Stimulated activated CD8-positive, alpha-beta memory T cell treated with anti-CD3 and anti-CD28 coated beads, Interleukin-7, amount 100 ng/mL, for 1 hour (primary cell): ENCODE results near the gene PHACTR2.
"Not testable (repeated sequence)": the region's sequence is repeated elsewhere in the genome, so short reads cannot be mapped to it uniquely, and the experiment has no call there.

Source experiments
- DNase-seq, 2 donors: peaks; one replicate each; pipeline ENCODE4 v3.0.0-alpha.2; 2020; ENCODE audit warnings: low read depth in 2 of 2

The PHACTR2 gene

GRCh38 chr6:143698759-143699429 is 21.1 kb downstream of the PHACTR2 start:
- no peak for DNase-seq

- DNase-seq, result no peak
Observed at GRCh38 chr6:143699430-143699825, 21.7 kb downstream of the PHACTR2 start.

GRCh38 chr6:143700684-143701348 is 23.1 kb downstream of the PHACTR2 start:
- no peak for DNase-seq

- no peak for DNase-seq
Observed at GRCh38 chr6:143701349-143702234, 23.8 kb downstream of the PHACTR2 start.

- DNase-seq, result no peak
Observed at GRCh38 chr6:143705569-143705968, 27.8 kb downstream of the PHACTR2 start.

GRCh38 chr6:143707697-143708096 is 29.9 kb downstream of the PHACTR2 start:
- DNase-seq, result no peak

GRCh38 chr6:143708889-143709288 is 31.1 kb downstream of the PHACTR2 start:
- no peak for DNase-seq

GRCh38 chr6:143711714-143712113 is 33.9 kb downstream of the PHACTR2 start:
- DNase-seq, result no peak

- no peak for DNase-seq
Observed at GRCh38 chr6:143718472-143718871, 40.7 kb downstream of the PHACTR2 start.

- DNase-seq, result no peak
Observed at GRCh38 chr6:143721642-143722041, 43.9 kb downstream of the PHACTR2 start.

- DNase-seq, result no peak
Observed at GRCh38 chr6:143724876-143725275, 47.1 kb downstream of the PHACTR2 start.

GRCh38 chr6:143726015-143726647 is 48.4 kb downstream of the PHACTR2 start:
- no peak for DNase-seq

- DNase-seq, result no peak
Observed at GRCh38 chr6:143727035-143727434, 49.3 kb downstream of the PHACTR2 start.

- no peak for DNase-seq
Observed at GRCh38 chr6:143731789-143732188, 54.0 kb downstream of the PHACTR2 start.

- no peak for DNase-seq
Observed at GRCh38 chr6:143732536-143732935, 54.8 kb downstream of the PHACTR2 start.

- DNase-seq, result no peak
Observed at GRCh38 chr6:143733510-143733909, 55.7 kb downstream of the PHACTR2 start.

GRCh38 chr6:143734641-143735063 is 56.9 kb downstream of the PHACTR2 start:
- DNase-seq, result no peak

- DNase-seq, result not testable (repeated sequence)
Observed at GRCh38 chr6:143738072-143738690, 60.4 kb downstream of the PHACTR2 start.

- DNase-seq, result no peak
Observed at GRCh38 chr6:143739341-143739851, 61.6 kb downstream of the PHACTR2 start.

- no peak for DNase-seq
Observed at GRCh38 chr6:143740213-143740612, 62.4 kb downstream of the PHACTR2 start.

- no peak for DNase-seq
Observed at GRCh38 chr6:143741480-143741879, 63.7 kb downstream of the PHACTR2 start.
